Ammon's horn (tissue), 1 donor: Measurements from ENCODE around the gene WDR44.
A peak's percentile ranks its signal among the peaks of the same experiment; 100 is the strongest.
"Not testable (repeated sequence)": the region's sequence is repeated elsewhere in the genome, so short reads cannot be mapped to it uniquely, and the experiment has no call there.

Experiments used
- DNase-seq: peaks from one replicate; pipeline ENCODE4 v3.0.0-alpha.2; 2016; ENCODE audit warnings: low spot score

The WDR44 gene

GRCh38 chrX:118356154-118356701 lies 10.3 kb downstream of the WDR44 start:
- no peak for DNase-seq

- DNase-seq, result no peak
Measured at GRCh38 chrX:118360429-118361125, 14.7 kb downstream of the WDR44 start.

- DNase-seq, result no peak
Measured at GRCh38 chrX:118364261-118364660, 18.4 kb downstream of the WDR44 start.

GRCh38 chrX:118367338-118367737 lies 21.4 kb downstream of the WDR44 start:
- DNase-seq, result no peak

GRCh38 chrX:118368398-118368797 lies 22.5 kb downstream of the WDR44 start:
- no peak for DNase-seq

- no peak for DNase-seq
Measured at GRCh38 chrX:118370921-118371624, 25.2 kb downstream of the WDR44 start.

GRCh38 chrX:118373538-118373937 lies 27.6 kb downstream of the WDR44 start:
- DNase-seq, result no peak

GRCh38 chrX:118383120-118383519 lies 37.2 kb downstream of the WDR44 start:
- no peak for DNase-seq

- no peak for DNase-seq
Measured at GRCh38 chrX:118392716-118393115, 46.8 kb downstream of the WDR44 start.

GRCh38 chrX:118396113-118396512 lies 50.2 kb downstream of the WDR44 start:
- no peak for DNase-seq

- no peak for DNase-seq
Measured at GRCh38 chrX:118418811-118419251, 72.9 kb downstream of the WDR44 start.

- peak; percentile 6 for DNase-seq
Measured at GRCh38 chrX:118420462-118420861, 74.6 kb downstream of the WDR44 start.

- no peak for DNase-seq
Measured at GRCh38 chrX:118423558-118423957, 77.7 kb downstream of the WDR44 start.

- no peak for DNase-seq
Measured at GRCh38 chrX:118432799-118433198, 86.9 kb downstream of the WDR44 start.

- no peak for DNase-seq
Measured at GRCh38 chrX:118437283-118437682, 91.4 kb downstream of the WDR44 start.

- no peak for DNase-seq
Measured at GRCh38 chrX:118448273-118448783, 102.4 kb downstream of the WDR44 start.

GRCh38 chrX:118455013-118455412 lies 109.1 kb downstream of the WDR44 start:
- DNase-seq, result no peak

GRCh38 chrX:118459494-118459893 lies 113.6 kb downstream of the WDR44 start:
- DNase-seq, result peak; percentile 49

- no peak for DNase-seq
Measured at GRCh38 chrX:118464501-118464900, 118.6 kb downstream of the WDR44 start.

- no peak for DNase-seq
Measured at GRCh38 chrX:118468122-118468521, 122.2 kb downstream of the WDR44 start.

- not testable (repeated sequence) for DNase-seq
Measured at GRCh38 chrX:118470721-118471347, 124.9 kb downstream of the WDR44 start.

- no peak for DNase-seq
Measured at GRCh38 chrX:118474586-118474985, 128.7 kb downstream of the WDR44 start.

GRCh38 chrX:118475903-118476302 lies 130.0 kb downstream of the WDR44 start:
- DNase-seq, result no peak
